ENCODE results near the gene PRG3.

DNA sequence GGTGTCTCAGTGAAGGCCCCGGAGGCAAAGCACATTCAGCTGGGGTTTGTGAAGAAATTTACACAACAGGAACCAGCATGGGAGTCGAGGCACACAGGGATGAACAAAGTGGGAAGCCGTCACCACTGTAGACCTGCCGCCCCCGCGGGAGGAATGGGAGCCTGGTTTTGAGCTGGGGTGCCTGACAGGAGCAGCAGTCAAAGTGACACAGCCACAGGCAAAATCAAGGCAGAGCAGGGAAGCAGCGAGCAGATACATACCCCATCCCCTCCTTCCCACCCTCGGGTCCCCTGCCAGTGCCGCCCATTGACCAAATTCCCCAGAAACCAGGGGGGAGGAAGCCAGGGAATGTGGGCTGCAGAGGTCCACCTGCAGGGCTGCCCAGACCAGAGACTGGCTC, 22.0 kb downstream of the PRG3 start:
- TF ChIP-seq CTCF (conservative IDR thresholded peaks at IDR 0.05; ENCODE audit: low read depth, low read length) (no peak), POLR2A (IDR thresholded peaks at IDR 0.05; ENCODE audit: low read depth, low read length) (no peak), RAD21 (IDR thresholded peaks at IDR 0.05; ENCODE audit: low read length) (no peak), USF2 (IDR thresholded peaks at IDR 0.05; ENCODE audit: low read depth, low read length) (no peak), RFX5 (IDR thresholded peaks at IDR 0.05; ENCODE audit: low read depth, low read length) (no peak), RCOR1 (IDR thresholded peaks at IDR 0.05; ENCODE audit: insufficient replicate concordance, low read length) (no peak), MAZ (IDR thresholded peaks at IDR 0.05; ENCODE audit: borderline replicate concordance, low read depth, low read length) (no peak)

All from IMR-90 (cell line).